ENCODE measurements around the gene RNF214. TPM values are rescaled to one million over a fixed set of nuclear protein-coding genes. Genes with fewer than 3 reads are reported as not detected.

The RNF214 gene
- total RNA-seq, 1 experiment from 2014 or later, result 7.4 TPM

DNA sequence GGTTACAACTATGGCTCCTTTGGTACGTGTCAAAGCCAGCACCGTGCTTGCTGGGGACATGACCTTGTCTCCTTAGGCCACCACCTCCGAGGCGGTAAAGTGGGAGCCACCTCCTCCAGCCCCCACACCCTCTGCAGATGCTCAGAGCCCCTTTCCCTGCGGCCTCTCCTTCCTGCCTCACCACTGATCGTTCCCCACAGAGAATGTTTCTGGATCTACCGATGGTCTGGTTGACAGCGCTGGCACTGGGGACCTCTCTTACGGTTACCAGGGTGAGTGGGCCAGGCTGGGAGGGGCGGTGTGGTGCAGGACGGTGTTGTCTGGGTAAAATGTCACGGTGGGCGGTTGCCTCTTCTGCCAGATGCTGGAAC, 45.1 kb upstream of the RNF214 start:
- H3K4me1 ChIP-seq (ENCODE audit: insufficient read depth, low read length), result peaks cover 25% of the 10 kb centered on the region
- no peaks in the 10 kb centered on the region for H3K36me3 ChIP-seq (ENCODE audit: low read depth, low read length)
- ChIA-PET CTCF (no interaction called here), POLR2A (ENCODE audit: unreplicated experiment) (no interaction called here)
- TF ChIP-seq EZH2phosphoT487 (IDR thresholded peaks at IDR 0.05; ENCODE audit: borderline replicate concordance, low read length), result no peak
- no peak for ATAC-seq
- no peaks in the 10 kb centered on the region for H3K79me2 ChIP-seq (ENCODE audit: low read length)
- no peak overlapping the region for H3K4me2 ChIP-seq (ENCODE audit: low read length)
- H3K9ac ChIP-seq (ENCODE audit: low read length), result no peak overlapping the region
- no peaks in the 10 kb centered on the region for H3F3A ChIP-seq (ENCODE audit: low read length, unreplicated experiment)
- no TSS peak for BruUV-seq (replicated peaks)
- intact Hi-C loops (cut with micrococcal nuclease), result no loop called here
- H3K9me3 ChIP-seq (ENCODE audit: low read length), result no peaks in the 10 kb centered on the region
- H3K4me3 ChIP-seq (ENCODE audit: low read length), result no peak overlapping the region
- no peaks in the 10 kb centered on the region for H4K20me1 ChIP-seq (ENCODE audit: low read length)
- DNase-seq, result no peak
- H3K27ac ChIP-seq (ENCODE audit: low read length), result no peak overlapping the region
- H3K9me2 ChIP-seq (replicated peaks; ENCODE audit: low read length), result no peaks in the 10 kb centered on the region
- H2AFZ ChIP-seq (ENCODE audit: low read length), result no peak overlapping the region
- no peaks in the 10 kb centered on the region for H3K27me3 ChIP-seq (ENCODE audit: low read length)

DNA sequence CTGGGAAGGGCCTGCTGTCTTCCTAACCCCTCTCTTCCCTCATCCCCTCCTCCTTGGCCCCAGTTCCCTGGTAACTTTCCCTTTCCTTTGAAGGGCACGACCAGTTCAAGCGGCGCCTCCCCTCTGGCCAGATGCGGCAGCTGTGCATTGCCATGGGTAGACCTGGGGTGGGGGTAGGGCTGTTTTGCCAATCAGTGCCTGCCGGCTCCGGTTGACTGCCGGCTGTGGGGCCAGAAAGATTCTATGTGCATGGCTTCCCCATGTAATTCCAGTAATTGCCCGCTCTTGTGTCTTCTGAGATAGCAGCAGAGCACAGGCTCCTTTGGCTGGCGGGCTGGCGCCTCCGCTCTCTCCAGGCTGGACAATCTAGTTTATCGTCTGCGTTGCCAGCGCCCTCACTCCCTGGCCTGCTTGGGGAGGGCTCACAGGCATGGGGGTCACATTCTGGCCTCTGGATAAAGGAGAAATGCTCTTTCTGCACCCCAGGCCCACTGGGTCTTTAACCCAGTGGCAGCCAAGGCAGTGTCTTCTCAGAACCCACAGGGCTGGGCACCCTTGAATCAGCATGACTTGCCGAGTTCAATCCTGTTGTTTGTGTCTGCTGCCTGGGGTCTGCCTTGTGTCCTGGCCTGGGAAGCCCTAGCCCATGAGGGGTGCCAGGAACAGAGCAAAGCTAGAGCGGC, 44.5 kb upstream of the RNF214 start:
- DNase-seq (no peak), ATAC-seq (no peak)
- CTCF ChIA-PET, result no interaction called here
- no peak overlapping the region for H3K4me3 ChIP-seq (ENCODE audit: low read length)
- intact Hi-C loops (cut with micrococcal nuclease), result no loop called here
- H3K9ac ChIP-seq (ENCODE audit: low read length), result no peak overlapping the region
- POLR2A ChIA-PET (ENCODE audit: unreplicated experiment), result no interaction called here
- H3K9me2 ChIP-seq (replicated peaks; ENCODE audit: low read length), result no peaks in the 10 kb centered on the region
- no TSS peak for BruUV-seq (replicated peaks)
- H3F3A ChIP-seq (ENCODE audit: low read length, unreplicated experiment), result no peaks in the 10 kb centered on the region
- no peak overlapping the region for H3K27ac ChIP-seq (ENCODE audit: low read length)
- H3K79me2 ChIP-seq (ENCODE audit: low read length), result no peaks in the 10 kb centered on the region
- no peaks in the 10 kb centered on the region for H3K27me3 ChIP-seq (ENCODE audit: low read length)
- no peaks in the 10 kb centered on the region for H3K36me3 ChIP-seq (ENCODE audit: low read depth, low read length)
- H3K4me2 ChIP-seq (ENCODE audit: low read length), result no peak overlapping the region
- H4K20me1 ChIP-seq (ENCODE audit: low read length), result no peaks in the 10 kb centered on the region
- H3K4me1 ChIP-seq (ENCODE audit: insufficient read depth, low read length), result peaks cover 25% of the 10 kb centered on the region
- TF ChIP-seq EZH2 (IDR thresholded peaks at IDR 0.05; ENCODE audit: low read length, unreplicated experiment) (no peak), EZH2phosphoT487 (IDR thresholded peaks at IDR 0.05; ENCODE audit: borderline replicate concordance, low read length) (no peak)
- TF ChIP-seq, protein P1, sequence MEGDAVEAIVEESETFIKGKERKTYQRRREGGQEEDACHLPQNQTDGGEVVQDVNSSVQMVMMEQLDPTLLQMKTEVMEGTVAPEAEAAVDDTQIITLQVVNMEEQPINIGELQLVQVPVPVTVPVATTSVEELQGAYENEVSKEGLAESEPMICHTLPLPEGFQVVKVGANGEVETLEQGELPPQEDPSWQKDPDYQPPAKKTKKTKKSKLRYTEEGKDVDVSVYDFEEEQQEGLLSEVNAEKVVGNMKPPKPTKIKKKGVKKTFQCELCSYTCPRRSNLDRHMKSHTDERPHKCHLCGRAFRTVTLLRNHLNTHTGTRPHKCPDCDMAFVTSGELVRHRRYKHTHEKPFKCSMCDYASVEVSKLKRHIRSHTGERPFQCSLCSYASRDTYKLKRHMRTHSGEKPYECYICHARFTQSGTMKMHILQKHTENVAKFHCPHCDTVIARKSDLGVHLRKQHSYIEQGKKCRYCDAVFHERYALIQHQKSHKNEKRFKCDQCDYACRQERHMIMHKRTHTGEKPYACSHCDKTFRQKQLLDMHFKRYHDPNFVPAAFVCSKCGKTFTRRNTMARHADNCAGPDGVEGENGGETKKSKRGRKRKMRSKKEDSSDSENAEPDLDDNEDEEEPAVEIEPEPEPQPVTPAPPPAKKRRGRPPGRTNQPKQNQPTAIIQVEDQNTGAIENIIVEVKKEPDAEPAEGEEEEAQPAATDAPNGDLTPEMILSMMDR (conservative IDR thresholded peaks at IDR 0.05; ENCODE audit: low read depth, low read length), result no peak
- H3K9me3 ChIP-seq (ENCODE audit: low read length), result no peaks in the 10 kb centered on the region
- H2AFZ ChIP-seq (ENCODE audit: low read length), result no peak overlapping the region

DNA sequence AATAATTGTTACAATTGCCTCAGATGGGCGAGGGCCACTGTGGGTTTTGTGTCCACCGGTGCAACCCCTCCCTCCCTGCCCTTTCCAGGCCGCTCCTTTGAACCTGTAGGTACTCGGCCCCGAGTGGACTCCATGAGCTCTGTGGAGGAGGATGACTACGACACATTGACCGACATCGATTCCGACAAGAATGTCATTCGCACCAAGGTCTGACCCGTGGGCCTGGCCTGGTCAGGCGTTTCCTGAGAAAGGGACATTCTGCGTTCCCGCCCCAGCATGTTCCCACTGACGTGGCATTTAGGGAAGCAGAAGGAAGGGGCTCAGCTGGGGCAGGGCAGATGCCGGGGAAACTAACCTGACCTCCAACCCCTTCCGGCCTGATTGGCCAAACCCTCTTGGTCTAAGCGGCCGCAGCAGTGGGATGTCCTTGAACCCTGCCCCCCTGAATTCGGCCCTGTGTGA, 43.8 kb upstream of the RNF214 start:
- Histone ChIP-seq H3K4me2 (ENCODE audit: low read length) (no peak overlapping the region), H4K20me1 (ENCODE audit: low read length) (no peaks in the 10 kb centered on the region), H3K27me3 (ENCODE audit: low read length) (no peaks in the 10 kb centered on the region), H3K9me2 (replicated peaks; ENCODE audit: low read length) (no peaks in the 10 kb centered on the region), H3F3A (ENCODE audit: low read length, unreplicated experiment) (no peaks in the 10 kb centered on the region), H3K4me1 (ENCODE audit: insufficient read depth, low read length) (peaks cover 24% of the 10 kb centered on the region), H3K9ac (ENCODE audit: low read length) (no peak overlapping the region), H3K79me2 (ENCODE audit: low read length) (no peaks in the 10 kb centered on the region), H3K36me3 (ENCODE audit: low read depth, low read length) (no peaks in the 10 kb centered on the region), H3K9me3 (ENCODE audit: low read length) (no peaks in the 10 kb centered on the region), H3K4me3 (ENCODE audit: low read length) (no peak overlapping the region), H3K27ac (ENCODE audit: low read length) (no peak overlapping the region), H2AFZ (ENCODE audit: low read length) (no peak overlapping the region)
- ATAC-seq, result no peak
- TF ChIP-seq, protein P1 (conservative IDR thresholded peaks at IDR 0.05; ENCODE audit: low read depth, low read length), result no peak
- TF ChIP-seq EZH2 (IDR thresholded peaks at IDR 0.05; ENCODE audit: low read length, unreplicated experiment), result no peak
- no peak for TF ChIP-seq EZH2phosphoT487 (IDR thresholded peaks at IDR 0.05; ENCODE audit: borderline replicate concordance, low read length)
- no peak for DNase-seq
- no TSS peak for BruUV-seq (replicated peaks)
- POLR2A ChIA-PET (ENCODE audit: unreplicated experiment), result no interaction called here
- CTCF ChIA-PET, result no interaction called here
- intact Hi-C loops (cut with micrococcal nuclease), result no loop called here

Data from PC-3 (cell line).